HG02938 (cell line): ENCODE measurements around the gene ZNF417.
"Not testable (repeated sequence)": the region's sequence is repeated elsewhere in the genome, so short reads cannot be mapped to it uniquely, and the experiment has no call there.

Source experiments
- ATAC-seq: cut with Tn5 transposase; IDR thresholded peaks from one replicate; pipeline ENCODE4 v1.9.1; 2021; ENCODE audit warnings: mild to moderate bottlenecking, moderate library complexity; ENCODE audit not compliant: unreplicated experiment

The ZNF417 gene

GRCh38 chr19:57888107-57888559 lies 28.3 kb downstream of the ZNF417 start:
- ATAC-seq, result no peak

- no peak for ATAC-seq
Measured at GRCh38 chr19:57887195-57887941, 29.0 kb downstream of the ZNF417 start.

- no peak for ATAC-seq
Measured at GRCh38 chr19:57886046-57886445, 30.3 kb downstream of the ZNF417 start.

- ATAC-seq, result not testable (repeated sequence)
Measured at GRCh38 chr19:57873883-57874799, 42.3 kb downstream of the ZNF417 start.

- no peak for ATAC-seq
Measured at GRCh38 chr19:57872450-57872849, 43.9 kb downstream of the ZNF417 start.

GRCh38 chr19:57870225-57870624 lies 46.2 kb downstream of the ZNF417 start:
- no peak for ATAC-seq

GRCh38 chr19:57869655-57870054 lies 46.7 kb downstream of the ZNF417 start:
- not testable (repeated sequence) for ATAC-seq

GRCh38 chr19:57867868-57868492 lies 48.4 kb downstream of the ZNF417 start:
- no peak for ATAC-seq
